Measurements from ENCODE around the gene RNPEPL1. TPM values are rescaled to one million over a fixed set of nuclear protein-coding genes. Genes with fewer than 3 reads are reported as not detected.

The RNPEPL1 gene
- total and polyA plus RNA-seq, 2 experiments from 2014 or later = 46.3 to 57.2 TPM

- Histone ChIP-seq H3K79me2 (peaks cover 6% of the 10 kb centered on the region), H3K9me3 (ENCODE audit: low read depth) (no peaks in the 10 kb centered on the region), H3K4me1 (ENCODE audit: insufficient read depth) (no peaks in the 10 kb centered on the region), H3K36me3 (replicated peaks; ENCODE audit: insufficient read depth, low read depth) (no peaks in the 10 kb centered on the region), H3K27ac (no peak overlapping the region), H3K4me2 (no peak overlapping the region), H3K4me3 (no peak overlapping the region), H2AFZ (no peak overlapping the region), H4K20me1 (ENCODE audit: insufficient read depth, poor library complexity, severe bottlenecking) (peaks cover 3% of the 10 kb centered on the region), H3K9me2 (replicated peaks; ENCODE audit: insufficient read depth) (no peaks in the 10 kb centered on the region), H3K27me3 (no peaks in the 10 kb centered on the region)
- TF ChIP-seq EZH2 (IDR thresholded peaks at IDR 0.05; ENCODE audit: borderline replicate concordance) = no peak
- 97% methylated on average over 17 of the region's 17 CpGs for WGBS (ENCODE audit: low lambda C conversion rate, missing lambda C conversion rate)
- DNase-seq (ENCODE audit: low spot score) = no peak
Measured at GRCh38 chr2:240596080-240596460, 27.8 kb downstream of the RNPEPL1 start.

GRCh38 chr2:240596491-240596931 lies 28.2 kb downstream of the RNPEPL1 start:
- Histone ChIP-seq H3K27ac (no peak overlapping the region), H3K36me3 (replicated peaks; ENCODE audit: insufficient read depth, low read depth) (no peaks in the 10 kb centered on the region), H3K4me1 (ENCODE audit: insufficient read depth) (no peaks in the 10 kb centered on the region), H3K4me3 (no peak overlapping the region), H3K9me2 (replicated peaks; ENCODE audit: insufficient read depth) (no peaks in the 10 kb centered on the region), H3K9me3 (ENCODE audit: low read depth) (no peaks in the 10 kb centered on the region), H2AFZ (no peak overlapping the region), H3K4me2 (no peak overlapping the region), H4K20me1 (ENCODE audit: insufficient read depth, poor library complexity, severe bottlenecking) (peaks cover 3% of the 10 kb centered on the region), H3K79me2 (peaks cover 4% of the 10 kb centered on the region), H3K27me3 (no peaks in the 10 kb centered on the region)
- 97% methylated on average over 12 of the region's 23 CpGs for WGBS (ENCODE audit: low lambda C conversion rate, missing lambda C conversion rate)
- TF ChIP-seq CTCF (IDR thresholded peaks at IDR 0.05; ENCODE audit: poor library complexity) (no peak), EZH2 (IDR thresholded peaks at IDR 0.05; ENCODE audit: borderline replicate concordance) (no peak), EZH2phosphoT487 (IDR thresholded peaks at IDR 0.05; ENCODE audit: low read depth, severe bottlenecking, unreplicated experiment) (no peak)
- no peak for DNase-seq (ENCODE audit: low spot score)

- WGBS (ENCODE audit: low lambda C conversion rate, missing lambda C conversion rate) = 97% methylated on average over 10 of the region's 10 CpGs
- H3K4me3 ChIP-seq = no peak overlapping the region
- no peaks in the 10 kb centered on the region for H3K9me2 ChIP-seq (replicated peaks; ENCODE audit: insufficient read depth)
- TF ChIP-seq EZH2 (IDR thresholded peaks at IDR 0.05; ENCODE audit: borderline replicate concordance) (no peak), EZH2phosphoT487 (IDR thresholded peaks at IDR 0.05; ENCODE audit: low read depth, severe bottlenecking, unreplicated experiment) (no peak), CTCF (IDR thresholded peaks at IDR 0.05; ENCODE audit: poor library complexity) (no peak)
- no peaks in the 10 kb centered on the region for H3K4me1 ChIP-seq (ENCODE audit: insufficient read depth)
- no peak overlapping the region for H3K27ac ChIP-seq
- H3K4me2 ChIP-seq = no peak overlapping the region
- H3K79me2 ChIP-seq = peaks cover 3% of the 10 kb centered on the region
- H3K36me3 ChIP-seq (replicated peaks; ENCODE audit: insufficient read depth, low read depth) = no peaks in the 10 kb centered on the region
- H2AFZ ChIP-seq = no peak overlapping the region
- no peaks in the 10 kb centered on the region for H3K27me3 ChIP-seq
- no peak for DNase-seq (ENCODE audit: low spot score)
- peaks cover 3% of the 10 kb centered on the region for H4K20me1 ChIP-seq (ENCODE audit: insufficient read depth, poor library complexity, severe bottlenecking)
- no peaks in the 10 kb centered on the region for H3K9me3 ChIP-seq (ENCODE audit: low read depth)
Measured at GRCh38 chr2:240597054-240597418, 28.8 kb downstream of the RNPEPL1 start.

- DNase-seq (ENCODE audit: low spot score) = no peak
- 85% methylated on average over 18 of the region's 22 CpGs for WGBS (ENCODE audit: low lambda C conversion rate, missing lambda C conversion rate)
- H3K4me3 ChIP-seq = no peak overlapping the region
- TF ChIP-seq EZH2 (IDR thresholded peaks at IDR 0.05; ENCODE audit: borderline replicate concordance) = no peak
- TF ChIP-seq CTCF (IDR thresholded peaks at IDR 0.05; ENCODE audit: poor library complexity) = no peak
- no peak for TF ChIP-seq EZH2phosphoT487 (IDR thresholded peaks at IDR 0.05; ENCODE audit: low read depth, severe bottlenecking, unreplicated experiment)
- peaks cover under 1% of the 10 kb centered on the region for H3K79me2 ChIP-seq
- no peak overlapping the region for H3K4me2 ChIP-seq
- no peaks in the 10 kb centered on the region for H3K9me3 ChIP-seq (ENCODE audit: low read depth)
- H3K4me1 ChIP-seq (ENCODE audit: insufficient read depth) = no peaks in the 10 kb centered on the region
- H2AFZ ChIP-seq = no peak overlapping the region
- peaks cover 3% of the 10 kb centered on the region for H4K20me1 ChIP-seq (ENCODE audit: insufficient read depth, poor library complexity, severe bottlenecking)
- H3K27me3 ChIP-seq = no peaks in the 10 kb centered on the region
- H3K27ac ChIP-seq = no peak overlapping the region
- no peaks in the 10 kb centered on the region for H3K36me3 ChIP-seq (replicated peaks; ENCODE audit: insufficient read depth, low read depth)
- no peaks in the 10 kb centered on the region for H3K9me2 ChIP-seq (replicated peaks; ENCODE audit: insufficient read depth)
Measured at GRCh38 chr2:240597419-240598181, 29.3 kb downstream of the RNPEPL1 start.

Data from hepatocyte (in vitro differentiated cells).